ENCODE measurements around the gene SPTLC1. TPM values are rescaled to one million over a fixed set of nuclear protein-coding genes. Genes with fewer than 3 reads are reported as not detected.
A peak's percentile ranks its signal among the peaks of the same experiment; 100 is the strongest.

The SPTLC1 gene
- polyA plus RNA-seq, 1 donor (not counting 4 experiments of a cell fraction or from before 2014, with no cell fraction given), result 123 TPM

DNA sequence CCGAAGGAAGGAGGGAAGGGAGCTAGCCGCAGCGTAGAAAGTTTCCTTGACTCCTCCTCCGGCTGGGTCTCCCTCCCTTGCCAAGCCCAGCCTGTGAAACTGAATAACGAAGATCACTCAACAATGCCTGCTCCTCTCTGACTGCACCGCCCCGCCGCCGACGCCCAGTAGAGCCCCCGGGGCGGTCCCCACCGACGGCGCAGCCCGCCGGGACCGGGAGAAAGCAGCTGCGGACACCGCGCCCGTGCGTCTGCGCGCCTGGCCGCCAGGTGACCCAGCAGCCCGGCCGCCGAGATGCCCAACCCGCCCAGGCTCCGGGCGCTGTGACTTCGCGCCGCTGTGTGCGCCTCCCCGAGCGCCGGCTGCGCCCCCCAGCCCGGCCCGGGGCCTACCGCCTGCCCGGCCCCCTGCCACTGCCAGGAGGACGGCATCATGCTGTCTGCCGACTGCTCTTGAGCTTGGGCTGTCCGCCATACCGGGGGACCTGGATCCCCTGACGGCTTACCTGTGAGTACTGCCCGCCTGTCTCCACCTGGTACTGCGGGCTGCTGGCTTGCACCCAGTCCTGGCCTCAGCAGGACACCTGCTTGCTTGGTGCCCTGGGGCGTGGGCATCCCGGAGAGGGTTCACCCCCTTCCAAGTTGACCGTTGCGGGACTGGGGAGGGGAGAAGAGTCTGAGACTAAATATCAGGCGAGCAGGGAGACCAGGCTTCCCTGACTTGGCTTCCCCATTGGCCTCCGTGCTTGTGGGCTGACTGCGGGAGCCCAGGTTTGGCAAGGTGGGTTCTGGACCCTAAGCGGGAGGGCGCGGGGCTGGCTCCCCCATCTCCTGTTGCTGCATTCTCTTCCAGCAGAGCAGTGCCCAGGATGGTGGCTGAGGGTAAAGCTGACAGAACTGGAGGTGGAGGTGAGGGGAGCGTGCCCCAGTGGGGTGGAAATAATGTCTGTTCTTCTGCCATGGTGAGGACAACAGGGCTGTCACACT, 26.2 kb upstream of the SPTLC1 start:
- H3K9ac ChIP-seq (ENCODE audit: control insufficient read depth, extremely low read depth, insufficient read depth, low read length), result no peak overlapping the region
- dilution Hi-C loops (cut with MboI; ENCODE audit: extremely low pct_ligation_motif_present, low sequenced_read_pairs), result no loop called here
- H3K9me1 ChIP-seq (ENCODE audit: control insufficient read depth, extremely low read depth, insufficient read depth, low read length), result no peaks in the 10 kb centered on the region
- peaks cover 7% of the 10 kb centered on the region for H3K4me1 ChIP-seq (ENCODE audit: control insufficient read depth, extremely low read depth, insufficient read depth, low read length)
- H4K20me1 ChIP-seq (ENCODE audit: control insufficient read depth, extremely low read depth, insufficient read depth, low read length), result no peaks in the 10 kb centered on the region
- H3K27ac ChIP-seq (ENCODE audit: control insufficient read depth, insufficient read depth, low read length), result no peak overlapping the region
- H3K36me3 ChIP-seq (ENCODE audit: control insufficient read depth in 2 of 2, extremely low read depth in 1 of 2, insufficient read depth in 2 of 2, low read length in 2 of 2), result no peaks in the 10 kb centered on the region
- DNase-seq (ENCODE audit: low read depth, low spot score) (no peak), FAIRE-seq (no peak)
- peak overlapping the region; percentile 73 for H3K4me2 ChIP-seq (ENCODE audit: control insufficient read depth, extremely low read depth, insufficient read depth, low read depth, low read length)
- TF ChIP-seq, protein P1, sequence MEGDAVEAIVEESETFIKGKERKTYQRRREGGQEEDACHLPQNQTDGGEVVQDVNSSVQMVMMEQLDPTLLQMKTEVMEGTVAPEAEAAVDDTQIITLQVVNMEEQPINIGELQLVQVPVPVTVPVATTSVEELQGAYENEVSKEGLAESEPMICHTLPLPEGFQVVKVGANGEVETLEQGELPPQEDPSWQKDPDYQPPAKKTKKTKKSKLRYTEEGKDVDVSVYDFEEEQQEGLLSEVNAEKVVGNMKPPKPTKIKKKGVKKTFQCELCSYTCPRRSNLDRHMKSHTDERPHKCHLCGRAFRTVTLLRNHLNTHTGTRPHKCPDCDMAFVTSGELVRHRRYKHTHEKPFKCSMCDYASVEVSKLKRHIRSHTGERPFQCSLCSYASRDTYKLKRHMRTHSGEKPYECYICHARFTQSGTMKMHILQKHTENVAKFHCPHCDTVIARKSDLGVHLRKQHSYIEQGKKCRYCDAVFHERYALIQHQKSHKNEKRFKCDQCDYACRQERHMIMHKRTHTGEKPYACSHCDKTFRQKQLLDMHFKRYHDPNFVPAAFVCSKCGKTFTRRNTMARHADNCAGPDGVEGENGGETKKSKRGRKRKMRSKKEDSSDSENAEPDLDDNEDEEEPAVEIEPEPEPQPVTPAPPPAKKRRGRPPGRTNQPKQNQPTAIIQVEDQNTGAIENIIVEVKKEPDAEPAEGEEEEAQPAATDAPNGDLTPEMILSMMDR (optimal IDR thresholded peaks at IDR 0.05 in 1 of 3, IDR thresholded peaks at IDR 0.05 in 1 of 3, conservative IDR thresholded peaks at IDR 0.05 in 1 of 3; ENCODE audit: extremely low read depth in 1 of 3, insufficient read depth in 2 of 3, low read length in 3 of 3), result peak in 1 of 3 experiments; percentile 4
- no peak for TF ChIP-seq EZH2 (IDR thresholded peaks at IDR 0.05; ENCODE audit: low read length)
- peak overlapping the region in 2 of 3 experiments; percentile 16 to 51 for H3K4me3 ChIP-seq (ENCODE audit: control insufficient read depth in 2 of 3, extremely low read depth in 1 of 3, insufficient read depth in 2 of 3, low read depth in 1 of 3, low read length in 3 of 3)
- H3K9me3 ChIP-seq (ENCODE audit: control insufficient read depth, low read depth, low read length), result no peaks in the 10 kb centered on the region
- H2AFZ ChIP-seq (ENCODE audit: control insufficient read depth, low read length), result peak overlapping the region; percentile 49
- no peaks in the 10 kb centered on the region for H3K79me2 ChIP-seq (ENCODE audit: control insufficient read depth, insufficient read depth, low read length)
- H3K27me3 ChIP-seq (ENCODE audit: control insufficient read depth, extremely low read depth, insufficient read depth, low read length), result peaks cover 16% of the 10 kb centered on the region

DNA sequence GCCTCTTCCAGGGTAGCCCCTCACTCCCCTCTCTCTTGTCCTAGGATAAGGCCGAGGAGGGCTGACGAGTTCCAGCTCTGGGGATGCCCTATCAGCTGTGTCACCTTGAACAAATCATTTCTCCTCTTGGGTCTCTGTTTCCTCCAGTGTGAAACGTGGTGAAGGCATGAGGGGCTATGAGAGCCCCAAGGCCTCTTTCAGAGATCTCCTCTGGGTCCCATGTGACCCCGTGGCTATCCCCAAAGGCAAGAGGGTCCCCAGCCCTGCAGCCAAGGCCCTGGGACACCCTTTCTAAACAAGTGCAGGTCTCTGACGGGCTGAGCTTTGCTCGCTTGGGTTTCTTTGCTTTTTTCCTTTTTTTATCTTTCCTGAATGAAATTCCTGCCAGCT, 25.5 kb upstream of the SPTLC1 start:
- TF ChIP-seq EZH2 (IDR thresholded peaks at IDR 0.05; ENCODE audit: low read length), result no peak
- TF ChIP-seq, protein P1 (optimal IDR thresholded peaks at IDR 0.05 in 1 of 3, IDR thresholded peaks at IDR 0.05 in 1 of 3, conservative IDR thresholded peaks at IDR 0.05 in 1 of 3; ENCODE audit: extremely low read depth in 1 of 3, insufficient read depth in 2 of 3, low read length in 3 of 3), result no peak
- FAIRE-seq, result no peak

More for the DNA sequence above, 25.5 kb upstream of the SPTLC1 start:
- H2AFZ ChIP-seq (ENCODE audit: control insufficient read depth, low read length), result peak overlapping the region; percentile 49
- peak overlapping the region; percentile 13 for H3K9ac ChIP-seq (ENCODE audit: control insufficient read depth, extremely low read depth, insufficient read depth, low read length)
- peaks cover 20% of the 10 kb centered on the region for H3K27me3 ChIP-seq (ENCODE audit: control insufficient read depth, extremely low read depth, insufficient read depth, low read length)
- DNase-seq (ENCODE audit: low read depth, low spot score), result no peak
- H3K9me1 ChIP-seq (ENCODE audit: control insufficient read depth, extremely low read depth, insufficient read depth, low read length), result no peaks in the 10 kb centered on the region
- no peak overlapping the region for H3K27ac ChIP-seq (ENCODE audit: control insufficient read depth, insufficient read depth, low read length)
- H3K4me2 ChIP-seq (ENCODE audit: control insufficient read depth, extremely low read depth, insufficient read depth, low read depth, low read length), result peak overlapping the region; percentile 73
- dilution Hi-C loops (cut with MboI; ENCODE audit: extremely low pct_ligation_motif_present, low sequenced_read_pairs), result no loop called here
- peak overlapping the region in 2 of 3 experiments; percentile 16 to 51 for H3K4me3 ChIP-seq (ENCODE audit: control insufficient read depth in 2 of 3, extremely low read depth in 1 of 3, insufficient read depth in 2 of 3, low read depth in 1 of 3, low read length in 3 of 3)
- H3K4me1 ChIP-seq (ENCODE audit: control insufficient read depth, extremely low read depth, insufficient read depth, low read length), result peaks cover 7% of the 10 kb centered on the region
- no peaks in the 10 kb centered on the region for H3K79me2 ChIP-seq (ENCODE audit: control insufficient read depth, insufficient read depth, low read length)
- no peaks in the 10 kb centered on the region for H3K9me3 ChIP-seq (ENCODE audit: control insufficient read depth, low read depth, low read length)
- no peaks in the 10 kb centered on the region for H3K36me3 ChIP-seq (ENCODE audit: control insufficient read depth in 2 of 2, extremely low read depth in 1 of 2, insufficient read depth in 2 of 2, low read length in 2 of 2)
- no peaks in the 10 kb centered on the region for H4K20me1 ChIP-seq (ENCODE audit: control insufficient read depth, extremely low read depth, insufficient read depth, low read length)
